Measurements from ENCODE around the gene FLT4.

GRCh38 chr5:180690562-180690961 is 41.2 kb upstream of the FLT4 start:
- TF ChIP-seq CTCF (IDR thresholded peaks at IDR 0.05; ENCODE audit: insufficient read depth, low read depth, low read length) (no peak), EZH2 (IDR thresholded peaks at IDR 0.05; ENCODE audit: insufficient read depth, low read length) (no peak)

Data from astrocyte (in vitro differentiated cells and primary cell).